Activated T-cell treated with anti-CD3 and anti-CD28 coated beads, Interleukin-2, amount 50 U/mL, for 4 hours (primary cell): ENCODE measurements around the gene CARHSP1. TPM values are rescaled to one million over a fixed set of nuclear protein-coding genes. Genes with fewer than 3 reads are reported as not detected.
"Not testable (repeated sequence)": the region's sequence is repeated elsewhere in the genome, so short reads cannot be mapped to it uniquely, and the experiment has no call there.

ENCODE experiments used
- ATAC-seq, 2 donors: fragments of 200-7000 bp; cut with Tn5 transposase; one replicate each; pipeline ENCODE4 v1.10.0; 2021
- DNase-seq: peaks from one replicate; pipeline ENCODE4 v3.0.0-alpha.2; 2020
- H3K27me3 Mint-ChIP-seq: one replicate; pipeline ENCODE4 v1.8.0; 2021; ENCODE audit warnings: low read depth, mixed read lengths
- H3K36me3 Mint-ChIP-seq: one replicate; pipeline ENCODE4 v1.8.0; 2022; ENCODE audit warnings: mixed read lengths; ENCODE audit not compliant: insufficient read depth
- H3K4me1 Mint-ChIP-seq: one replicate; pipeline ENCODE4 v1.8.0; 2021; ENCODE audit warnings: low read depth, mixed read lengths
- H3K4me3 Mint-ChIP-seq: one replicate; pipeline ENCODE4 v1.8.0; 2021; ENCODE audit warnings: mild to moderate bottlenecking, moderate library complexity, mixed read lengths
- H3K9me3 Mint-ChIP-seq: one replicate; pipeline ENCODE4 v1.8.0; 2021; ENCODE audit warnings: mixed read lengths
- total RNA-seq, 3 donors: library from RNA; stranded (reverse); gene quantifications; one replicate each; pipeline ENCODE4 v1.2.1, GENCODE V29; 2021

The CARHSP1 gene
- total RNA-seq, result 10 to 100 TPM; 14.7 to 17.8 (median 16.8) TPM

GRCh38 chr16:8868416-8869211, at the start of gene CARHSP1:
Gene CARHSP1 (minus strand): TSS chr16:8869006. CDS start chr16:8859328, 9,678 bp downstream.
- Mint-ChIP-seq H3K36me3 (no peaks in the 10 kb centered on the region), H3K9me3 (no peaks in the 10 kb centered on the region)

GRCh38 chr16:8917336-8917735, 48.5 kb upstream of the CARHSP1 start:
- not testable (repeated sequence) for DNase-seq, H3K4me3 Mint-ChIP-seq, H3K27me3 Mint-ChIP-seq, ATAC-seq, H3K9me3 Mint-ChIP-seq
- H3K36me3 Mint-ChIP-seq, result peaks cover 61% of the 10 kb centered on the region
- H3K4me1 Mint-ChIP-seq, result peaks cover 43% of the 10 kb centered on the region

More at GRCh38 chr16:8868416-8869211, at the start of gene CARHSP1:
- Mint-ChIP-seq H3K4me3 (peak within 1 kb of the TSS; percentile 91), H3K27me3 (no peaks in the 10 kb centered on the region), H3K4me1 (peaks cover 48% of the 10 kb centered on the region)
- ATAC-seq (peak; percentile 76 to 77), DNase-seq (peak; percentile 75)

- H3K27me3 Mint-ChIP-seq, result no peaks in the 10 kb centered on the region
- no peak overlapping the region for H3K4me3 Mint-ChIP-seq
- peaks cover 58% of the 10 kb centered on the region for H3K36me3 Mint-ChIP-seq
- H3K9me3 Mint-ChIP-seq, result no peaks in the 10 kb centered on the region
- DNase-seq (no peak), ATAC-seq (no peak)
- peaks cover 41% of the 10 kb centered on the region for H3K4me1 Mint-ChIP-seq
Observed at GRCh38 chr16:8916541-8917225, 47.9 kb upstream of the CARHSP1 start.

- no peaks in the 10 kb centered on the region for H3K9me3 Mint-ChIP-seq
- H3K4me1 Mint-ChIP-seq, result peaks cover 41% of the 10 kb centered on the region
- ATAC-seq (no peak), DNase-seq (no peak)
- no peak overlapping the region for H3K4me3 Mint-ChIP-seq
- H3K27me3 Mint-ChIP-seq, result no peaks in the 10 kb centered on the region
- H3K36me3 Mint-ChIP-seq, result peaks cover 61% of the 10 kb centered on the region
Observed at GRCh38 chr16:8915722-8916301, 47.0 kb upstream of the CARHSP1 start.

GRCh38 chr16:8914098-8914497, 45.3 kb upstream of the CARHSP1 start:
- H3K27me3 Mint-ChIP-seq, result no peaks in the 10 kb centered on the region
- no peak for ATAC-seq
- peaks cover 59% of the 10 kb centered on the region for H3K36me3 Mint-ChIP-seq
- DNase-seq, result no peak
- no peak overlapping the region for H3K4me3 Mint-ChIP-seq
- H3K9me3 Mint-ChIP-seq, result no peaks in the 10 kb centered on the region
- peaks cover 30% of the 10 kb centered on the region for H3K4me1 Mint-ChIP-seq

- ATAC-seq (no peak), DNase-seq (no peak)
- H3K36me3 Mint-ChIP-seq, result peaks cover 64% of the 10 kb centered on the region
Observed at GRCh38 chr16:8912793-8913192, 44.0 kb upstream of the CARHSP1 start.

GRCh38 chr16:8910811-8911210, 42.0 kb upstream of the CARHSP1 start:
- H3K27me3 Mint-ChIP-seq, result no peaks in the 10 kb centered on the region
- H3K36me3 Mint-ChIP-seq, result peaks cover 63% of the 10 kb centered on the region
- no peak overlapping the region for H3K4me3 Mint-ChIP-seq
- DNase-seq (no peak), ATAC-seq (no peak)
- H3K4me1 Mint-ChIP-seq, result peaks cover 32% of the 10 kb centered on the region
- no peaks in the 10 kb centered on the region for H3K9me3 Mint-ChIP-seq

More at GRCh38 chr16:8912793-8913192, 44.0 kb upstream of the CARHSP1 start:
- Mint-ChIP-seq H3K4me3 (no peak overlapping the region), H3K9me3 (no peaks in the 10 kb centered on the region), H3K27me3 (no peaks in the 10 kb centered on the region), H3K4me1 (peaks cover 29% of the 10 kb centered on the region)

- no peaks in the 10 kb centered on the region for H3K9me3 Mint-ChIP-seq
- H3K4me1 Mint-ChIP-seq, result peaks cover 27% of the 10 kb centered on the region
- H3K4me3 Mint-ChIP-seq, result no peak overlapping the region
- DNase-seq, result no peak
- H3K27me3 Mint-ChIP-seq, result no peaks in the 10 kb centered on the region
- peaks cover 60% of the 10 kb centered on the region for H3K36me3 Mint-ChIP-seq
- no peak for ATAC-seq
Observed at GRCh38 chr16:8908810-8909468, 40.1 kb upstream of the CARHSP1 start.

- Mint-ChIP-seq H3K4me1 (peaks cover 25% of the 10 kb centered on the region), H3K4me3 (no peak overlapping the region), H3K27me3 (no peaks in the 10 kb centered on the region), H3K9me3 (no peaks in the 10 kb centered on the region), H3K36me3 (peaks cover 61% of the 10 kb centered on the region)
- ATAC-seq (no peak), DNase-seq (no peak)
Observed at GRCh38 chr16:8907096-8907495, 38.3 kb upstream of the CARHSP1 start.

GRCh38 chr16:8905795-8906591, 37.2 kb upstream of the CARHSP1 start:
- DNase-seq (no peak), ATAC-seq (no peak)
- peaks cover 18% of the 10 kb centered on the region for H3K4me1 Mint-ChIP-seq
- H3K9me3 Mint-ChIP-seq, result no peaks in the 10 kb centered on the region
- no peak overlapping the region for H3K4me3 Mint-ChIP-seq
- H3K36me3 Mint-ChIP-seq, result peaks cover 62% of the 10 kb centered on the region
- H3K27me3 Mint-ChIP-seq, result no peaks in the 10 kb centered on the region

GRCh38 chr16:8905168-8905762, 36.5 kb upstream of the CARHSP1 start:
- no peak for DNase-seq
- no peaks in the 10 kb centered on the region for H3K9me3 Mint-ChIP-seq
- H3K4me1 Mint-ChIP-seq, result peaks cover 14% of the 10 kb centered on the region
- peak; percentile 48 to 63 for ATAC-seq
- peaks cover 63% of the 10 kb centered on the region for H3K36me3 Mint-ChIP-seq
- no peaks in the 10 kb centered on the region for H3K27me3 Mint-ChIP-seq
- H3K4me3 Mint-ChIP-seq, result no peak overlapping the region

- Mint-ChIP-seq H3K9me3 (no peaks in the 10 kb centered on the region), H3K4me3 (no peak overlapping the region), H3K36me3 (peaks cover 67% of the 10 kb centered on the region), H3K4me1 (peaks cover 9% of the 10 kb centered on the region), H3K27me3 (no peaks in the 10 kb centered on the region)
- ATAC-seq (no peak), DNase-seq (no peak)
Observed at GRCh38 chr16:8904018-8904430, 35.2 kb upstream of the CARHSP1 start.

GRCh38 chr16:8903004-8903403, 34.2 kb upstream of the CARHSP1 start:
- H3K27me3 Mint-ChIP-seq, result no peaks in the 10 kb centered on the region
- no peak for DNase-seq
- H3K36me3 Mint-ChIP-seq, result peaks cover 67% of the 10 kb centered on the region
- H3K4me3 Mint-ChIP-seq, result no peak overlapping the region
- ATAC-seq, result no peak
- peaks cover 5% of the 10 kb centered on the region for H3K4me1 Mint-ChIP-seq
- no peaks in the 10 kb centered on the region for H3K9me3 Mint-ChIP-seq
